Endothelial cell of umbilical vein (primary cell): ENCODE data around the gene PKP3. TPM values are rescaled to one million over a fixed set of nuclear protein-coding genes. Genes with fewer than 3 reads are reported as not detected.
A peak's percentile ranks its signal among the peaks of the same experiment; 100 is the strongest.

Experiments used
- BruUV-seq: library from RNA; stranded (reverse); fragments of 400-500 nt; replicated peaks from 2 replicates; lab custom pipeline; 2021; lab: Mats Ljungman, UMichigan
- CTCF ChIA-PET: fragments of 300-600, 350-600 bp; sonication (Branson Sonifier 250); formaldehyde crosslinking; loops from one replicate; lab custom pipeline; 2021; ENCODE audit warnings: antibody characterized with exemption, inconsistent platforms; lab: Charles Lee
- POLR2A ChIA-PET: fragments of 300-600, 350-600 bp; sonication (Branson Sonifier 250); formaldehyde crosslinking; loops from one replicate; lab custom pipeline; 2021; ENCODE audit warnings: antibody characterized with exemption, inconsistent platforms; lab: Charles Lee
- DNase-seq: peaks from one replicate; pipeline ENCODE4 v3.0.0-alpha.2; 2011; ENCODE audit warnings: low read depth, low spot score
- FAIRE-seq: peaks from 2 replicates; lab custom pipeline; 2011; peaks lifted over from hg19 to GRCh38; lab: Jason Lieb, UNC
- H2AFZ ChIP-seq: 2 replicates; pipeline ENCODE4 v1.6.0; 2012; ENCODE audit warnings: low read depth, low read length, control low read depth, inconsistent platforms
- H3K27ac ChIP-seq: 2 replicates; pipeline ENCODE4 v1.5.1; 2011; ENCODE audit warnings: low read depth, mild to moderate bottlenecking, control low read depth, low read length, moderate library complexity; ENCODE audit not compliant: insufficient read depth
- H3K27me3 ChIP-seq, 2 experiments: 2 replicates each; pipeline versions ENCODE4 v1.6.0 to v1.6.1; 2011; ENCODE audit warnings: low read length in 2 of 2, mixed read lengths in 1 of 2; ENCODE audit not compliant: control insufficient read depth in 2 of 2, insufficient read depth in 2 of 2
- H3K36me3 ChIP-seq, 2 experiments: 2 replicates in 1 of 2; 3 replicates in 1 of 2; pipeline ENCODE4 v1.5.1; 2011; ENCODE audit warnings: low read length in 2 of 2, mild to moderate bottlenecking in 1 of 2, moderate library complexity in 1 of 2; ENCODE audit not compliant: control insufficient read depth in 2 of 2, insufficient read depth in 2 of 2; ENCODE audit errors: extremely low read depth in 1 of 2
- H3K4me1 ChIP-seq: 3 replicates; pipeline ENCODE4 v1.5.1; 2011; ENCODE audit warnings: mild to moderate bottlenecking, low read length; ENCODE audit not compliant: control insufficient read depth, insufficient read depth; ENCODE audit errors: extremely low read depth
- H3K4me2 ChIP-seq: 2 replicates; pipeline ENCODE4 v1.6.1; 2011; ENCODE audit warnings: low read length, control low read depth, mixed read lengths; ENCODE audit not compliant: insufficient read depth
- H3K4me3 ChIP-seq, 3 experiments: fragments of 200-600 bp in 1 of 3; sonication (generic), shearing (Covaris generic) in 1 of 3; replicated peaks in 1 of 3; 2 replicates each; pipeline ENCODE4 v1.5.1; 2011 to 2016; ENCODE audit warnings: control low read depth in 3 of 3, low read length in 3 of 3, mild to moderate bottlenecking in 2 of 3, inconsistent platforms in 1 of 3, low read depth in 1 of 3, moderate library complexity in 1 of 3; ENCODE audit not compliant: insufficient read depth in 1 of 3
- H3K79me2 ChIP-seq: 2 replicates; pipeline ENCODE4 v1.6.0; 2012; ENCODE audit warnings: low read length, inconsistent platforms; ENCODE audit not compliant: control insufficient read depth, insufficient read depth
- H3K9ac ChIP-seq: replicated peaks from 2 replicates; pipeline ENCODE3; 2011; ENCODE audit warnings: low read length, control low read depth; ENCODE audit not compliant: insufficient read depth; ENCODE audit errors: extremely low read depth
- H3K9me1 ChIP-seq: replicated peaks from 3 replicates; pipeline ENCODE4 v1.6.0; 2011; ENCODE audit warnings: mild to moderate bottlenecking, low read length; ENCODE audit not compliant: control insufficient read depth, insufficient read depth; ENCODE audit errors: extremely low read depth
- H3K9me3 ChIP-seq: replicated peaks from 2 replicates; pipeline ENCODE4 v1.5.1; 2012; ENCODE audit warnings: low read length, inconsistent platforms; ENCODE audit not compliant: control insufficient read depth, insufficient read depth
- H4K20me1 ChIP-seq: replicated peaks from 2 replicates; pipeline ENCODE3; 2011; ENCODE audit warnings: mild to moderate bottlenecking, low read length; ENCODE audit not compliant: control insufficient read depth, insufficient read depth; ENCODE audit errors: extremely low read depth
- CTCF ChIP-seq, 2 donors: IDR thresholded peaks; 1 replicate in 1 of 2; 2 replicates in 1 of 2; pipeline ENCODE4 v1.5.1; 2011; ENCODE audit warnings: low read length in 2 of 2, mild to moderate bottlenecking in 2 of 2, moderate library complexity in 2 of 2, control low read depth in 1 of 2, inconsistent platforms in 1 of 2, low read depth in 1 of 2; ENCODE audit not compliant: insufficient read depth in 1 of 2; ENCODE audit errors: extremely low read depth in 1 of 2
- EZH2 ChIP-seq: IDR thresholded peaks from 2 replicates; pipeline ENCODE4 v1.6.1; 2012; ENCODE audit warnings: borderline replicate concordance, low read depth, mild to moderate bottlenecking, moderate library complexity, low read length, inconsistent platforms; ENCODE audit not compliant: severe bottlenecking
- FOS ChIP-seq: IDR thresholded peaks from 2 replicates; pipeline ENCODE4 v1.6.1; 2011; ENCODE audit warnings: mild to moderate bottlenecking, low read length, moderate library complexity, borderline replicate concordance; ENCODE audit not compliant: insufficient read depth
- GATA2 ChIP-seq: IDR thresholded peaks from 2 replicates; pipeline ENCODE4 v1.7.0; 2011; ENCODE audit warnings: low read depth, mild to moderate bottlenecking, moderate library complexity, mixed read lengths, low read length; ENCODE audit not compliant: insufficient read length, insufficient read depth
- JUN ChIP-seq: IDR thresholded peaks from 2 replicates; pipeline ENCODE4 v1.6.1; 2011; ENCODE audit warnings: borderline replicate concordance, low read depth; ENCODE audit not compliant: insufficient read length, insufficient read depth
- MAX ChIP-seq: IDR thresholded peaks from 2 replicates; pipeline ENCODE4 v1.6.1; 2011; ENCODE audit not compliant: insufficient read depth, insufficient read length
- POLR2A ChIP-seq: IDR thresholded peaks from 2 replicates; pipeline ENCODE4 v1.6.1; 2012; ENCODE audit warnings: low read depth, mild to moderate bottlenecking, control low read depth, low read length
- POLR2AphosphoS5 ChIP-seq: IDR thresholded peaks from 2 replicates; pipeline ENCODE4 v1.6.1; 2012; ENCODE audit warnings: low read depth, mild to moderate bottlenecking, control low read depth, low read length, moderate library complexity; ENCODE audit not compliant: insufficient read depth
- dilution Hi-C: fragments of 300-500 bp; cut with MboI; formaldehyde crosslinking; loops from one replicate; pipeline ENCODE4 v1.15.0; 2019; ENCODE audit warnings: low sequenced_read_pairs; ENCODE audit not compliant: extremely low pct_ligation_motif_present
- intact Hi-C: fragments of 100-400 bp; cut with micrococcal nuclease; formaldehyde crosslinking; loops from one replicate; pipeline ENCODE4 v1.10.0; 2022
- polyA plus RNA-seq, 4 experiments: library from polyadenylated mRNA; depleted of rRNA in 3 of 4; stranded (reverse) in 3 of 4; unstranded in 1 of 4; fragments of >200 nt; gene quantifications; 2 replicates each; pipeline versions ENCODE4 v1.2.1 to v1.2.3, GENCODE V29; 2011 to 2012; ENCODE audit warnings: missing spikeins in 1 of 4
- total RNA-seq: library from RNA; stranded (reverse); gene quantifications from 2 replicates; pipeline ENCODE4 v1.2.3, GENCODE V29; 2021

PKP3 gene
- total and polyA plus RNA-seq, 2 donors (not counting 3 experiments of a cell fraction or from before 2014, with no cell fraction given), result 0.27 to 0.59 TPM

GRCh38 chr11:420054-420910 lies 26.3 kb downstream of the PKP3 start:
- Histone ChIP-seq H3K4me1 (peaks cover 15% of the 10 kb centered on the region), H3K4me3 (no peak overlapping the region), H3K27me3 (peaks cover 7 to 11% of the 10 kb centered on the region in 2 experiments), H2AFZ (peak overlapping the region; percentile 34), H3K9ac (no peak overlapping the region), H3K36me3 (no peaks in the 10 kb centered on the region), H3K9me3 (no peaks in the 10 kb centered on the region), H3K27ac (no peak overlapping the region), H3K4me2 (no peak overlapping the region), H3K79me2 (no peaks in the 10 kb centered on the region), H3K9me1 (no peaks in the 10 kb centered on the region), H4K20me1 (no peaks in the 10 kb centered on the region)
- no peak for FAIRE-seq
- intact Hi-C loops, result no loop called here
- ChIA-PET CTCF (interaction anchor here (1.0 kb wide), 1 partner anchor 28 kb away, joined by 4 read pairs; no protein-coding TSS in a partner anchor), POLR2A (no interaction called here)
- TF ChIP-seq FOS (no peak), GATA2 (no peak), POLR2AphosphoS5 (no peak), EZH2 (no peak), POLR2A (no peak), CTCF (IDR thresholded peaks at IDR 0.05; ENCODE audit: extremely low read depth in 1 of 2, insufficient read depth in 1 of 2, low read depth in 1 of 2, low read length in 2 of 2) (no peak), MAX (no peak), JUN (no peak)
- BruUV-seq, result no TSS peak
- DNase-seq, result no peak
- dilution Hi-C loops, result no loop called here
